Germinal center (tissue), 1 donor: ENCODE measurements around the gene WDR35.

ENCODE experiments used
- DNase-seq: peaks from one replicate; pipeline ENCODE4 v3.0.0; 2012; ENCODE audit warnings: mixed read lengths, low spot score

Gene WDR35

GRCh38 chr2:19989667-19990415, at the start of gene WDR35:
Gene WDR35 (minus strand): TSS chr2:19990105. CDS start chr2:19990015, 90 bp downstream.
- DNase-seq, result peak; percentile 97

- no peak for DNase-seq
These were observed 47.8 kb upstream of the WDR35 start for GRCh38 chr2:20037660-20038059.

- DNase-seq, result peak; percentile 60
These were observed 46.2 kb upstream of the WDR35 start for GRCh38 chr2:20035955-20036666.

DNA sequence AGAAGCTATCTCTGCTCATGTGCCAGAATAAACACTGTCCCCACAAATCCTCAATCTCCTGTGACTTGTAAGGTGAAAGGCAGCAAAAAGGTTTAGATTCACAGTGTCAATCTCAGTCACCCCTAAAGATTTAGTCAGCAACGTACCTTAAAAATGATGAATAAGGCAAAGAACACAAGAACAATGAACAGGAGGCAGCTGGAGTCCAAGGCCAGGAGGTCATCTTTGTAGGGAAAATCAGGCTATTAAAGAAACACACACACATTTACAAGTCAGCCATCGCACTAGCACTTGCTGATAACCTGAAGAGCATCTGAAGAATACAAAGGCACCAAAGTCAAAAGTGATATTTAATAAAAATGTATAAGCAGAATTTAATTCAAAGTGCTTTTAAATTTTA, 44.9 kb upstream of the WDR35 start:
- DNase-seq, result no peak

DNA sequence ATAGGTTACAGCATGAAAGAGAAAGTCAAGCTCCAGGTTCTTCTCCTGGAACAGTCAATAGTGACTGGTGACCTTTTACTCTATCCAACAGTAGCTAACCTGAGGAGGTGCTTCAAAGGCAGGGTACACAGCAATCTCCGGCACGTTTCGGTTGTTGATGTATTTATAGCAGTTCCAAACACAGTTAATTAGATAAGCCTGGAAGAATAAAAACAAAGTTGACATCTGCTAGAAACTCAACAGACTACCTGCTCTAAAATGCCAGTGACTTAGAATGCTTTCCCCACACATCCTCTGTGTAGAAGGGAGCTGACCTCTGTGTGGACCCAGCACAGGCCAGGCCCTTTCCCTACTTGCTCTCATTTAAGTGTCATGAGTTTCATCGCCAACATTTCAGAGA, 44.3 kb upstream of the WDR35 start:
- DNase-seq, result no peak

DNA sequence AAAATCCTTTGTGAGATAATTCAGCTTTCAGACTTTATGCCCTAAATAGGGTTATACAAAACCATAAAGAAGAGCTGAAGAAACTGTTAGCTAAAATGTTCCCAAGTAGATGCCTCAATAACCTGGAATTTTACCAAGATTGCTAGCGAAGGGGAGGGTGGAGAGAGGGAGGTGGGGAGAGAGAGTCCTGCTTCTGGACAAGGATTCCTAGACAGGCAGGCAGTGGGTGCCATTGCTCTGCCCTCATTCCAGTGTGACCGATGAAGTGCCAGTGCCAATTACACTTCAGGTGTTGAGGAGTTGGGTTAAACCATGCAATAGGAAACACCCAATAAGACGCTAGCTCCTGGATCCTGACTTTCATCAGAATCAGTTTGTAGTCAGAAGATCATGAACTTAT, 43.4 kb upstream of the WDR35 start:
- DNase-seq, result no peak

DNA sequence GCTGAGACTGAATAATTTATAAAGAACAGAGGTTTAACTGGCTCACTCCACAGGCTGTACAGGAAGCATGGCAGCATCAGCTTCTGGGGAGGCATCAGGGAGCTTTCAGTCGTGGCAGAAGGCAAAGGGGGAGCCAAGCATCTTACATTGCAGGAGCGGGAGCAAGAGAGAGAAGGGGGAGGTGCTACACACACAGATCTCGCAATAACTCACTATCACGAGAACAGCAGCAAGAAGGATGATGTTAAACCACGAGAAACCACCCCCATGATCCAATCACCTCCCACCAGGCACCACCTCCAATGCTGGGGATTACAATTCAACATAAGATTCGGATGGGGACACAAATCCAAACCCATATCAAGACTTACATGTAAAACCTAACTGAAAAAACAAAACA, 40.3 kb upstream of the WDR35 start:
- DNase-seq, result no peak

GRCh38 chr2:20027705-20028434, 38.0 kb upstream of the WDR35 start:
- no peak for DNase-seq

- DNase-seq, result no peak
These were observed 37.4 kb upstream of the WDR35 start for GRCh38 chr2:20027260-20027677.

DNA sequence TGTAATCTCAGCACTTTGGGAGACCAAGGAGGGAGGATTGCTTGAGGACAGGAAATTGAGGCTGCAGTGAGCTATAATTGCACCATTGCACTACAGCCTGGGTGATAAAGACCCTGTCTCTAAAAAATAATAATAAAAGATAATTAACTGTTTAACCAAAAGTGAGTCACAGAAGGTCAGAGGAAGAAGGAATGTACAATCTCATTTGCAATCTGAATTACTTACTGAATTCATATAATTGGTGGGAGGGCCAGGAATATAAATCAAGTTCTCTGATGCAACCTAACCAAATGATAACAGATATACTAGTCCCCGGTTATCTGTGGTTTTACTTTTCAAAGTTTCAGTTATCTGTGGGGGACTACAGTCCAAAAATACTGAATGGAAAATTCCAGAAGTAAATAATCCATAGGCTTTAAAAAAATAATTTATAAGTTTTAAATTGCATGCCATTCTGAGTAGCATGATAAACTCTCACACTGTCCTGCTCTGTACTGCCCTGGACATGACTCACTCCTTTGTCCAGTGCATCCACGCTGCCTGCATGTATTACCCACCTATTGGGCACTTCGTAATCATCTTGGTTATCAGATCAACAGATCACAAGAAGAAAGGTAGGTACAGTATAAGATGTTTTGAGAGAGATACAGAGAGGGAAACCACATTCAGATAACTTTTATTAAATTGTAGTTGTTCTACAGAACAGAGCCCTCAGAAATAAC, 35.3 kb upstream of the WDR35 start:
- no peak for DNase-seq

DNA sequence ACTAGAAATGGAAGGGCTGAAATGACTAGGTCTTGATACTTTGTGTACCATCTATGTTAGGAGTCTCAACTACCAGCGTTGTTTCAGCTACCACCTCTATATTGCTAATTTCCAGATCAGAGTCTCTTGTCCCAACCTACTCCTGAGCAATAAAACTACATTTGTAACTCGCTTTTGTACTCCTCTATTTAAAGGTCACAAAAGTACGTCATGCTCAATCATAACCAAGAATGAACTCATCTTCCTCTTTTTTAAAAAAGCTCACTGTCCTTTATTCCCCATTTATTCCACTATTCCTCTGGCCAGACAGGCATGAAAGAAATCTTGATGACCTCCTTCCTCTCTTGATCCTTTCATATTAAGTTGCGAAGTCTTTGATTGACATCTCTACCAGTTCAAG, 33.8 kb upstream of the WDR35 start:
- DNase-seq, result no peak

- no peak for DNase-seq
These were observed 31.6 kb upstream of the WDR35 start for GRCh38 chr2:20021405-20022009.

GRCh38 chr2:20019747-20020146, 29.8 kb upstream of the WDR35 start:
- DNase-seq, result no peak

GRCh38 chr2:20018601-20019152, 28.8 kb upstream of the WDR35 start:
- DNase-seq, result no peak

- DNase-seq, result no peak
These were observed 26.4 kb upstream of the WDR35 start for GRCh38 chr2:20016346-20016745.

GRCh38 chr2:20015482-20016083, 25.7 kb upstream of the WDR35 start:
- DNase-seq, result peak; percentile 55

- no peak for DNase-seq
These were observed 23.4 kb upstream of the WDR35 start for GRCh38 chr2:20013126-20013849.

DNA sequence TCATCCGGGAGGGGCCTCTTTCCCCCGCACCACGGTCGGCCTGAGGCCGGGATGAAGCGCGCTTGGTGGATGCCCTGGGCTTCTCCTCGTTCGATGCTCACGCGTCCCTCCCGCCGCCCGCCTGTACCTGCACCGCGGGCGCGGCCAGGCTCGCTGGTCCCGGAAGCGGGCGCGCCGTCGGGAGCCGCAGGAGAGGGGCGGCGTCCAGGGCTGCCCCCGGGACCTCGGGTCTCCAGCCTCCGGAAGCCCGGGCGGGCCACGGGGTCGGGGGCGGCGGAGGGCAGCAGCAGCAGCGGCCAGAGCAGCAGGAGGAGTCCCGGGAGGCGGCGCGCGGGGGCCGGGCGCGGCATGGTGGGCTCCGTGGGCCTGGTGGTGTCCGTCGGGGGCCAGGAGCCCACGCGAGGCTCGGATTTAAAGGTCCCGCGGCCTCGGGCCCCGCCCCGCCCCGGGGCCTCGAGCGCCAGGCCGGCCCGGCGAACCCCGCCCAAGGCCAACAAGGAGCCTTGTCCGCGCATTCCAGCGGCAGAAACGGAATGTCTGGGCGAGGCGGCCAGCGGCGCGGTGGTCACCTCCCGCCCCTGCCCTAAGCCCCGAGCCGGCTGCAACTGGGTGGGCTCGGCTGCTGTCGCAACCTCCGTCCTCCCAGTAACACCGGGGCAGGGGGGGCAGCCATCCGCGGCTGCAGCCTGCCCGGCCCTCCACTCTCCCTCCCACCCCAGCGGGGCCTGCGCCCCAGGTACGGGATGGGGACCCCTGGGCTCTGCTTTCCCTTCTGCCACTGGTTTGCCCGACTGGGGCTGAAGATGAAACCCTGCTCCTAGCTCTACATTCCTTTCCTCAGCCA, 22.6 kb upstream of the WDR35 start, which contains the start of gene MATN3:
MATN3 (minus strand) TSS at position 387 of the 844 bp plus-strand sequence; CDS start at position 350, 37 bp downstream.
- DNase-seq, result peak; percentile 10

GRCh38 chr2:20012032-20012281, 22.1 kb upstream of the WDR35 start:
- no peak for DNase-seq
